H1 (cell line): ENCODE data around the gene QSOX2.

ENCODE experiments used
- CTCF ChIP-seq, 3 experiments: IDR thresholded peaks; 1 replicate in 2 of 3; 2 replicates in 1 of 3; pipeline versions ENCODE4 v1.5.1 to v1.6.1; 2011; ENCODE audit warnings: low read length in 3 of 3, mild to moderate bottlenecking in 3 of 3, inconsistent platforms in 2 of 3, low read depth in 1 of 3, moderate library complexity in 1 of 3; ENCODE audit not compliant: insufficient read depth in 1 of 3; ENCODE audit errors: control extremely low read depth in 1 of 3
- EZH2 ChIP-seq: fragments of 200-600 bp; sonication (generic); IDR thresholded peaks from 2 replicates; pipeline ENCODE4 v1.7.1; 2012; ENCODE audit warnings: low read depth, mild to moderate bottlenecking, moderate library complexity, low read length, inconsistent platforms; ENCODE audit not compliant: severe bottlenecking
- HDAC2 ChIP-seq, 2 experiments: fragments of 300-600 bp in 1 of 2; sonication (generic) in 1 of 2; IDR thresholded peaks; 2 replicates each; pipeline ENCODE4 v1.6.1; 2011 to 2012; ENCODE audit warnings: low read depth in 2 of 2, low read length in 2 of 2, mild to moderate bottlenecking in 2 of 2, moderate library complexity in 2 of 2, borderline replicate concordance in 1 of 2, inconsistent platforms in 1 of 2
- POLR2A ChIP-seq, 2 experiments: IDR thresholded peaks; 1 replicate in 1 of 2; 2 replicates in 1 of 2; pipeline ENCODE4 v1.6.1; 2011; ENCODE audit warnings: low read depth in 2 of 2, low read length in 2 of 2, mild to moderate bottlenecking in 2 of 2; ENCODE audit errors: control extremely low read depth in 1 of 2
- POLR2AphosphoS5 ChIP-seq: IDR thresholded peaks from 2 replicates; pipeline ENCODE4 v1.6.1; 2011; ENCODE audit warnings: low read depth, low read length
- RAD21 ChIP-seq, 2 experiments: IDR thresholded peaks in 1 of 2; conservative IDR thresholded peaks in 1 of 2; 2 replicates each; pipeline ENCODE4 v1.6.1; 2011; ENCODE audit warnings: low read depth in 2 of 2, low read length in 2 of 2, improper control_type of control experiment in 1 of 2, inconsistent platforms in 1 of 2, mild to moderate bottlenecking in 1 of 2, moderate library complexity in 1 of 2
- SP1 ChIP-seq: IDR thresholded peaks from 2 replicates; pipeline ENCODE4 v1.6.1; 2011; ENCODE audit warnings: low read depth, low read length
- SP2 ChIP-seq: IDR thresholded peaks from 2 replicates; pipeline ENCODE4 v1.6.1; 2012; ENCODE audit warnings: mild to moderate bottlenecking, low read length, inconsistent platforms
- YY1 ChIP-seq: IDR thresholded peaks from 2 replicates; pipeline ENCODE4 v1.6.1; 2011; ENCODE audit warnings: low read depth, mild to moderate bottlenecking, low read length

- TF ChIP-seq HDAC2 (IDR thresholded peaks at IDR 0.05; ENCODE audit: borderline replicate concordance in 1 of 2, low read depth in 2 of 2, low read length in 2 of 2) (no peak), CTCF (IDR thresholded peaks at IDR 0.05; ENCODE audit: control extremely low read depth in 1 of 3, insufficient read depth in 1 of 3, low read depth in 1 of 3, low read length in 3 of 3) (no peak), RAD21 (IDR thresholded peaks at IDR 0.05 in 1 of 2, conservative IDR thresholded peaks at IDR 0.05 in 1 of 2; ENCODE audit: low read depth in 2 of 2, low read length in 2 of 2) (no peak), SP1 (no peak), EZH2 (no peak), YY1 (no peak), POLR2A (IDR thresholded peaks at IDR 0.05; ENCODE audit: control extremely low read depth in 1 of 2, low read depth in 2 of 2, low read length in 2 of 2) (no peak), SP2 (no peak), POLR2AphosphoS5 (no peak)
Observed at GRCh38 chr9:136260936-136261472, 15.4 kb upstream of the QSOX2 start.
